Measurements from ENCODE around the gene SYN1.
"Not testable (repeated sequence)": the region's sequence is repeated elsewhere in the genome, so short reads cannot be mapped to it uniquely, and the experiment has no call there.

SYN1 gene

DNA sequence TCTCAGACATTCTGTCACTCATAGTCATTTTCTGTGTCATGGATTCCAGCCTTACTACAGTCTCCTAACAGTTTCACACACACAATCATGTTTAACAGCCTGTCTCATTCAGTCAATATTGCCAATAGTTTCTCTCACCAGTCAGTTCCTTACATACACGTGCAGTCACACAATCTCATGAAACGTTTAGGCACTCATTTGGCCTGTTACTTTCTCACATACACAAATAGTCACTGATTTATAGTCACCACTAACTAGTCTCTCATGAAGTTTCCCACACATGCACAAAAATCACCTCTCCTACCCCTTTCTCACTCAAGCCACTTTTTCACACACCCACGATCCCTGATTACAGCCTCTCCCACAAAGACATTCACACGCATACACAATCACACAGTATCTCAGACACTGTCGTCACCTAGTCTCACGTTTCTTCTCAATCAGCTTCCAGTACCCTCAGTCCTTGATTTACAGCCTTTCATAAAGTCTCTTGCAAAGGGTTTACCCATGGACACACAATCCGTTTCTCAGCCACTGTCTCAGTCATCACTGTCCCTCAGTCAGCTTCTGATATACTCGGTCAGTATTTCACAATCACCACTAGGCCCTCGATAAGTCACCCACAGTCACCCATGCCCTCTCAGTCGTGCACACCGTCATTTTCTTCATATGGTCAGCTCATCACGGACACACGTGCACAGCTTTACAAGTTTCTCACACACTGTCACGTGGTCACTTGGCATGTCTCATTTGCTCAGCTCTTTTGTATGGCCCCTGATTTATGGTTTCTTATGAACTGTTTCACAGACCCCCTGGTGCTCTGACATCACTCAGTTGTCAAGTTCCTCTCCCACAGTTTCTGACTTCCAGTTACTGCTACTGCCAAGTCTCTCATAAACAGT, 14.3 kb upstream of the SYN1 start:
- DNase-seq, result no peak

DNA sequence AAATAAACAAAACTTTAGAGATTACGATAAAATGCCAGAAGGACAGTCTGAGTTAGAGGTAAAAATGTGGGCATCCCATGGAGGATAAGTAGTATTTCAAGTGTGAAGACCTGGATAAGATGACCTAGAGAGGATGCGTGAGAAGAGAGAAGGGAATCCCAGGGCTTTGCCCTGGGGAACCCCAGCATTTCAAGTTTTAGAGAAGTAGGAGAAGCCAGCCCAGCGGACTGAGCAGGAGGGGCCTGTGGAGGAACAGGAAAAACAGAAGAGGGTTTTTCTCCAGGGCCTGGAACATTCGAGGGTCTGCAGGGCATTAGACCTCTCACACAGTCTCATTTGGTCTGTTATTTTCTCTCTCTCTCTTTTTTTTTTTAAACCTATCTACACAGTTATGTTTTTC, 13.0 kb upstream of the SYN1 start:
- no peak for DNase-seq

DNA sequence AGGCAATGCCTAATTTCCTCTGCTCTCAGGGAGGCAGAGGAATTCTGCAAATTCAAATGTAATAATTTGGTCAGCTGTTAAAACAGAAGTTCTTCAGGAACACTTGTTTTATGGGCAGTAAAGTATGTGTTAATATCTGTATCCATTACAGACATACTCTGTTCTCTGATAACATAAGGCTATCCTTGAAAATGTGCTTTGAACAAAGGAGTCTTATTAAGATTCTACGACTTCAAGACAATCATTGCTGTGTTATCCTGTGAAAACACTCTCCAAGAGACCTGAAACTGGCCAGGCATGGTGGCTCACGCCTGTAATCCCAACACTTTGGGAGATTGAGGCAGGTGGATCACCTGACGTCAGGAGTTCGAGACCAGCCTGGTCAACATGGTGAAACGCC, 12.0 kb upstream of the SYN1 start:
- DNase-seq, result no peak

DNA sequence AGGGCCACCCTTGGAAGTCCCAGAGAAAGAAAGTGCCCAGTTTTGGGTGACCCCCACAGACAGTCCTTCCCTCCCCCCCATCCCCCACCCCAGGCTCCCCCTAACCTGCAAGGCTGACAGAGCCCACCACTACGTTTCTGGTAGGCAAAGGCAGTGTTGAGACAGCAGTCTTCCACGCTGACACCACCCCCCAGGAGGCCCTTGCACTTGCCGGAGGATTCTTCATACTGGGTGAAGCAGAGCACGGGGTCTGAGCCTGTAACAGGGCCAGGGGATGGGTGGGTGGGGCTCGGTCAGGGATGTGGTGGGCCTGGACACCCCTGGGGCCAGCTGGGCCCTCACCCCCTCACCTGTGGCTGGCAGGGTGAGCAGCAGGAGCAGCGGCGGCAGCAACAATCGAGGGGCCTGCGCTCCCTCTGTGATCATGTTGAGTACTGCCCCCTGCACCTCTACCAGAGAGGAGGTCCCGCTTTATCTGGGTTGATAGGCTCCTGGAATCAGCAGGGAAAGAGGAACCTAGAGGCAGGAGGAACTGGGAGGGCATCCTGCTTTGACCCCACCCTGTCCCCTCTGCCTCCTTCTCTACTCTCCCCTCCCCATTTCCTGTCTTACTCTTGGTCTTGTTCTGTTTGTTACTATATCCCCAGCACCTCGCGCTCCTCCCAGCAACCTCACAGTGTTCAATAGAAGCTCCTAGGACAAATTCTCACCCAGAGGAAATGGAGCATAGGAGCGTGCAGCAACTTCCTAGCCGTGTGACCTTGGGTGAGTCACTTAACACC, 10.0 kb upstream of the SYN1 start, which contains the start of gene CFP:
CFP (minus strand) TSS at position 512 of the 782 bp plus-strand sequence; CDS start at position 426, 86 bp downstream.
- no peak for DNase-seq

DNA sequence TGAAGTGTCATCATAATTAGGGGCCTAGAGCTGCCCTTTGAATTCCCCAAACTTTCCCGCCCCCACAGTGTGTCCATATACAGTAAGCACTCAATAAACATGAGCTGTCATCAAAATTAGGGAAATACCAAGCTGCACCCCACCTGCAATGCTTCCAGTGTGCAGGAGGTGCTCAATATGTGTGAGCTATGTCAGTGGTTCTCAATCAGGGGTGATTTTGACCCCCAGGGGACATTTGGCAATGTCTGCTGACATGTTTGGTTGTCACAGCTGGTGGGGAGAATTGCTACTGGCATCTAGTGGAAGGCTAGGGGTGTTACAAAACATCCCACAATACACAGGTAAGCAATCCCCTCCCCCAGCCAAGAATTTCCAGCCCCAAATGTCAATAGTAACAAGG, 9.3 kb upstream of the SYN1 start:
- DNase-seq, result no peak

DNA sequence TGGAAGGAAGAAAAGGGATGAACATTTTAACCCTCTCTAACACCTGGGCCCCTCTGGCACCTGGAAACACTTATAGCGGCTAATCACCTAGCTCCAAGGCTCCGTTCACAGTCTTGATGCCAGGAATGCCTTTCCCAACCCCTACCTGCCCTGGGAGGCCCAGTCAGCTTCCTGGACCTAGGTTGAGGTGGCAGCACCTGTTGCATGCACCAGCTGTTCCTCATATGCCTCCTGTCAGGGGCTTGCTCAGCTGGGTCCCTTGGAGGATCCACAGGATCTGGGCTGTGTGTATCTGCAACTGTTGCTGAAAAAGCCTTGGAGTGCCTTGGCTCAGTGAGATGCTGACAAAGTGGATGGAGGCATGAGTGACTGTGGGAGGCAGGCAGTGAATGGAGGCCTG, 5.7 kb upstream of the SYN1 start:
- DNase-seq, result no peak

DNA sequence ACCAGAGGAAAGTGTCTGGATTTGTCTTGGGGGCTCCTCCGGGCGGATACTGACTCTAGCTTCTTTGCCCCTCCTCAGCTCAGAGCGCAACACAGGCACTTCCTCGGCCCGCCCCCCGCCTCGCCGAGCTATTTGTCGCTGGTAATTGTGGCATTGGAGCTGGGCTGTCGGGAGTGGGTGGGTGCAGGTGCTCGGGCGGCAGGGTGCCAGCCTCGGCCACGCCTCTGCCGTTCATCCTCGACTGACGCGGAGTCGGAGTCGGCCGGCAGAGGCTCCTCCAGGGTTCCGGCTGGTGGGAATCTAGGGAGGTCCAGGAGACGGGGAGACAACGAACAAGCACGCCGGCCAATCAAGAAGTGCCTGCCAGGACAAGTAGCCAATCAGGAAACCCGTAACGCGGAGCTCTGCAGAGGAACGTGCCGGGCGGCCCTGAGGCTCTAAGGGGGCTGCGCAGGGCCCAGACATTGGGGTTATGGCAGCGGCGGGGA, 3.9 kb upstream of the SYN1 start:
- peak; percentile 3 for DNase-seq

DNA sequence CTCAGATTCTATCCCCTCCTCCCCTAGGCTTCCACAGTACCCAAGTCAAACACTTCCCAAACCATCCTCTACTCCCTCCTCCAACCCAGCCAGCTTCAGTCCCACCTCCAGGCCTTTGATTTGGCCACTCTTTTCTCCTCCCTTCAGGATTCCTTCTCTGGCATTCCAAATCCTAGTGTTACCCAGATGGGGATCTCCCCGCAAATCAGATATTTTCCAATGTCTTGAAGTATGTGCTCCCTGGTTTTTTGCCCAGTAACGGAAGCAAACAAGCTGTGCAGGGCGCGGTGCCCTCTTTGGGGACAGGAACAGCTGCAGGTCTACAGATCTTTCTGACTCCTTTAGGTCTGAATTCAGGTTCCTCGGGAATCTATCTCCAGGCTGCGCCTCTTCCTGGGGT, 2.2 kb upstream of the SYN1 start:
- DNase-seq, result no peak

DNA sequence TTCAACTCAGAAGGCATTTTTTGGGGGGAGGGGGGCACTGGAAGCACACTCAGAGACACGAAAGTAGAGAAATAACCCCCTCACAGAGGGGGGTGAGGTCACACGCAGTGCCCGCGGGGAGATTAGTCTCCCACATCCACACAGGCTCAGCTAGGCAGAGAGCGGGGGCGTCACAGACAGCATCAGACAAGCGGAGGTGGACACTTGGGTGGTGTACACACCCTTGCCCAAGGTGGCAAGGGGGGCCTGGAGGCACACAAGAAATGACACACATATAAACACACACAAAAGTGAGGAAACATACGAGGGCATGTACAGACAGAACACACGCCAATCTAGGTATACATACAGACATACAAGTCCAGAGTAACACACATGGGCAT, 637 bp upstream of the SYN1 start:
- no peak for DNase-seq

DNA sequence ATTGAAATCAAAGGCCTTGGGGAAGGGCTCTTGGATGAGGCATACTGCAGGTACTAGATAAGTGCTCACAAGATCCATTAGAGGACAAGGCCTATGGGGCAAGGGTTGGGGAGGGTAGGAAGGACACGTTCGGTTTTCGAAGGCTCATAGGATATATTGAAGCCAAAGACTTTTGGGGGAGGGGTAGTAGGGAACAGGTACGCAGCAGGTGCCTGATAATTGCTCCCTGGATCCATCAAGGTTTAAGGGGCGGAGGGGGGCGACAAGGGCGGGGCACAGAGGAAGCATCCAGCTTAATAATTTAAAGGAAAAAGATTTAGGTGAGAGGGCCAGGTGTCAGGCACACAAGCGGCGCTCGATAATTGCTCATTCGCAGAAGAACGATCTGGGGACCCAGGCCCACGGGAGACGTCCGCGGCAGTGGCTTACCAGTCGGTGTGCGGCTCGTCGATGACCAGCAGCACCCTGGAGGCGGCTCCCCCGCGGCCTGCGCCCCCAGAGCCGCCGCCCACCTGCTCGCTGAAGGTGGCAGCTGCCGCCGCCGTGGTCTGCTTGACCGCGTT, 653 bp downstream of the SYN1 start:
- DNase-seq, result no peak

DNA sequence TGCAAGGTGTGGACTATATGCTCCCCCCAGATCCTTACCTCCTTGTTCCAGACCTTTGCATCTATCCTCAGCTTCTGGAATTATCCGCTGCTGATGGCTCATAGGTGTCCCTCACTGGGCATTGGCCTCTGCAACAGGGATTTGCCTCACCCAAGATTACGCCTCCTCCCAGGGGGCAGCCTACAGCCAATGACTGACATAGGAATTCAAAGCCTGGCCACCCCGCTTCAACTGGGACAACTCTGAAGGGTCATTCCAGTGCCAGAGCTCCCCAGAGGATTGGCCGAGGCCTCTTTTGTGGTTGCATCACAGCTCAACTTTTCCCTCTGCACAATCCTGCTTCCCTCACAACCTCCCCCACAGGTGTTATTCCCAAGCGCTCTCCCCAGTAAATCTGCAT, 5.0 kb downstream of the SYN1 start:
- no peak for DNase-seq

DNA sequence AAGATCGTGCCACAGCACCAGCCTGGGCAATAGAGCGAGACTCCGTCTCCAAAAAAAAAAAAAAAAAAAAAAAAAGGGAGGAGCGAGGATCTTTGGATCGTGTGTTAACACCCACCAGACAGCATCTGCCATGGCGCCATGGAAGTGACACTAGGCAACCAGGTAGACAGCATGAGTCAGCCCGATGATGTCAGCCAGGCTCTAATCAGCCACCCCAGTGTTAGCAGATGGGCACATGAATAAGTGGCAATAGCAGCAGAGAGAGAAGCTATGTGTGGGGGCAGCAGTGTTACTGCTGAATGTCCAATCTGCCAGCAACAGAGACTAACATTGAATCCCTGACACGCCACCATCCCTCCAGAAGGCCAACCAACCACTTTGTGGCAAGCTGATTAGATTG, 6.6 kb downstream of the SYN1 start:
- DNase-seq, result no peak

DNA sequence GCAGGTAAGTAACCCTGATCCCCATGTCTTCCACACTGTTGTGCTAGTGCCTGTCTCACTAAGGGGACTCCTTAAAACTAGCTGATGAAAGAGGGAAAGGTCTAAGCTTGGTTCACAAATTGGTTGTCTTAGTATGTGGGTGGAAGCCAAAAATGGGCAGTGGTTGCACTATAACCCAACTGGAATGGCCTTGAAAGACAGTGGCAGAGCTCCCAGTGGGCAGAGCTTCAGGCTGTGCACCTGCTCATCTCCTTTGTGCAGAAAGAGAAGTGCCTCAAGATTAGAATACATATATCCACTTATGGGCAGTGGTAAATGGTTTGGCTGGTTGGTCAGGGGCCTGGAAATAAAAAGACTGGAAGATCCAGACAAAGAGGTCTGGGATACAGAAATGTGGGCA, 7.2 kb downstream of the SYN1 start:
- DNase-seq, result no peak

DNA sequence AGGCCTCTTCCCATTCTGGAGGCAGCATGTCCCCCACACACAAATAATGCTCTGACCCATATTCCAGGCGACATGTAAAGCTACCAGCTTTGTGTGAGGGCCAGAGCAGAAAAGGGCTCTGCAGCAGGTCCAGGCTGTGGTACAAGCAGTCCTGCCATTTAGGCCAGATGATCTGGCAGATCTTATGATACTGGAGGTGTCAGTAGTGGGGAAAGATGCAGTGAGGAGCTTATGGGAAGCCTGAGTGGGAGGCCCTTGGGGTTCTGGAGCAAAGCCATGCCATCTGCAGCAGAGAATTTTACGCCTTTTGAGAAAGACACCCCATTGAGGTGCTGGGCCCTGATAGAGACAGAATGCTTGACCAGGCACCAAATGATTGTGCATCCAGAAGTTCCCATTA, 7.7 kb downstream of the SYN1 start:
- DNase-seq, result no peak

DNA sequence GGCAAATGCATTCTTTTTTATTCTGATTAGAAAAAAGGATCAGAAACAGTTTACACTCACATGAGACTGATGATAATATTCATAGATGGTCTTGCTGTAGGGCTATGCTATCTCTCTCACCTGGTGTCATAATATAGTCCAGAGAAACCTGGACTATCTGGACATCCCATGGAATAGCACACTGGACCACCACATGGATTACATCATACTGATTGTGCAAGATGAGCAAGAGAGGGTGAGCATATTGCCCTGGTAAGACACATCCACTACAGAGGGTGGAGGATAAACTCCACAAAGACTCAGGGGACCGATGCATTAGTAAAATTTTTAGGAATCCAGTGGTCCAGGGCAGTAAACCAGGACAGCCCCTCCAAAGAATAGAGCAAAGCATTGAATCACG, 8.2 kb downstream of the SYN1 start:
- DNase-seq, result no peak

DNA sequence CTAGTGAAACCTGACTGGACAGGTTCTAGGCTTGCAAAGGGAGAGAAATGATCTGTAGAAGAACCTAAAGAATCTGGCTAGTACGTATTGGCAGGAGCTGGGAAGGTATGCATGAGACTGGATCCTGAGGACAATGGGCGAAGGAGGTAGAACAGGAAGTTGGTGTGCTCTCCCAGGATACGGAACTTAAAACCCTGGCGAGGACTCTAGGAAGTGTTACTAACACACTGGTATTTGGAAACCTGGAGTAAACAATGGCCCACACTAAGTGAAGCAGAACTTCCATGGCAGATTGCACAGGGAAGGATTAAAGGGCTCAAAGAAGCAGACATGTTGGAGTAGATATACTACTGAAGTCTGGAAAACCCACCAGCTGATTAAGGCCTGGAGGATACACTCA, 9.1 kb downstream of the SYN1 start:
- no peak for DNase-seq

DNA sequence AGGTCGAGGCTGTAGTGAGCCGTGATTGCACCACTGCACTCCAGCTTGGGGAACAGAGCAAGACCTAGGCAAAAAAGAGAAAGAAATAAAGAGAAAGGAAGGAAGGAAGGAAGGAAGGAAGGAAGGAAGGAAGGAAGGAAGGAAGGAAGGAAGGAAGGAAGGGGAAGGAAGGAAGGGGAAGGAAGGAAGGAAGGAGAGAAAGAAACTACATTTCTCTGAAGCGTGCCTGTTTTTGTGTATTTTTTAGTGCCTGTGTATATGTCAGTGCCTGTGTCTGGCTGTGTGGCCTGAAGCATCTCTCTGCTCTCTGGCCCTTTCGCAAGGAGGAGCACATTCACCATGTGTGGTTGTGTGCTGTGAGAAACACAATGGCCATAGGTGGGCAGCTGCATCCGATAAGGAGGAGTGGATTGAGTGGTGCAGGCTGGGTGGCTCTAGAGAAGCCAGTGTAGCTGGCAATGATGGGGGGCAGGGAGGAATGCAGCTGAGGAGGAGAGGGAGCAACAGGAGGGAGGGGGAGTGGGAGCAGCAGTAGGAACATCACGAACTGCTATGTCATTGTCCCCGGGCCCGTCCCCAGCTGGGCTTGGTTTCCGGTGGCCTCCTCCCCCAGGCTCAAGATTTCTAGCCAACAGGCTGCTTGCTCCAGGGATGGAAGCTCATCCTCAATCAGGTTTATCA, 11.4 kb downstream of the SYN1 start:
- no peak for DNase-seq

DNA sequence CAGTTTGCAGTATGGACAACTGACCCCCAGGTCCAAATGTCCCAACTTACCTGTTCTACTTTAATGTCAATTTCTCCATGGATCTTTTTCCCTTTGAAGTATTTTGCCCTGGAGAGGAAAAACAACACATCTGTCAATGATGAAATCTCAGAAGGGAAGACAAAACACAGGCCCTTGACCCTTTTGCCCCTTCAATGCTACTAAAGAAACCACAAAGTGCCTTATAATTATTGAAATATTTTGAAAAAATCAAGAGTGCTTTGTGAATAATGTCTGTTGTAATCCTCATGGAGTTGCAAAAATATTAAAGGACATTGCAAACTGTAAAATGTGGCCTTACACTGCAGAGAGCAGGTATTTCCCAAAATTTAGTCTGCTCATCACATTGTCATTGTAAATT, 12.6 kb downstream of the SYN1 start:
- DNase-seq, result no peak

DNA sequence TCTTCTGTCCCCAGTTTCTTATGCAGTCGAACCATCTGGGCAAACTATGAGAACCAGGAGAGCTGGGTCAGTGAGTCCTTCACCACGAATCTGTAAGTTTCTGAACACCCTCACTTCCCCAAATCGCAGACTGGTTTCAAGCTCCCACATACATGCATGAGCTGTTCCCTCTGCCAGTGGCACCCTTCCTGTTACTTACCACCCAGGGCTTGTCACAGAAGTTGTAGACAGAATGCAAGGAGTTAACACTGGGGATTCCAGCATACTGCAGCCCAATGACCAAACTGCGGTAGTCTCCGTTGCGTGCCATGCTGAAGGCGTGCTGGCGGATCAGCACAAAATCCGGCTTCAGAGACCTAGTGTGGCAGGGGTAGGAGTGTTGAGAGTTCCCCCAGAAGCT, 14.6 kb downstream of the SYN1 start:
- DNase-seq, result no peak

DNA sequence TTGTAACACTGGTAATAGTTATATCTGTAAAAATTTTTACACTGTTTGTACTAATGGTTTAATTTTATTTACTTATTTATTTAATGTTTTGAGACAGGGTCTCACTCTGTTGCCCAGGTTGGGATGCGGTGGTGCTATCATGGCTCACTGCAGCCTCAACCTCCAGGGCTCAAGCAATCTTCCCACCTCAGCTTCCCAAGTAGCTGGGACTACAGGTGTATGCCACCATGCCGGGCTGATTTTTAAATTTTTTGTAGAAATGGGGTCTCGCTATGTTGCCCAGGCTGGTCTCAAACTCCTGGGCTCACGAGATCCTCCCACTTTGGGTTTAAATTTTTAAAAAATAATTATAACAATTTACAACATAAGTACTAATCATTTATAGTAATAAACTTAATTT, 16.5 kb downstream of the SYN1 start:
- not testable (repeated sequence) for DNase-seq

DNA sequence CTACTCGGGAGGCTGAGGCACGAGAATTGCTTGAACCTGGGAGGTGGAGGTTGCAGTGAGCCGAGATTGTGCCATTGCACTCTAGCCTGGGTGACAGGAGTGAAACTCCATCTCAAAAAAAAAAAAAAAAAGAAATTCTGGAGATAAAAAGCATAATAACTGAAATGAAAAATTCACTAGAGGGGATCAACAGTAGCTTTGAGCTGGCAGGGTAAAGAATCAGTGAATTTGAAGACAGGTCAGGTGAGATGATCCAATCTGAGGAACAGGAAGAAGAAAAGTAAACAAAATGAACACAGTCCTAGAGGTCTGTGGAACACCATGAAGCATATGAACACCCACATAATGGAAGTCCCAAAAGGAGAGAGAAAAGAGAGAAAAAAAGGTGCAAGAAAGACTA, 22.4 kb downstream of the SYN1 start:
- DNase-seq, result no peak

DNA sequence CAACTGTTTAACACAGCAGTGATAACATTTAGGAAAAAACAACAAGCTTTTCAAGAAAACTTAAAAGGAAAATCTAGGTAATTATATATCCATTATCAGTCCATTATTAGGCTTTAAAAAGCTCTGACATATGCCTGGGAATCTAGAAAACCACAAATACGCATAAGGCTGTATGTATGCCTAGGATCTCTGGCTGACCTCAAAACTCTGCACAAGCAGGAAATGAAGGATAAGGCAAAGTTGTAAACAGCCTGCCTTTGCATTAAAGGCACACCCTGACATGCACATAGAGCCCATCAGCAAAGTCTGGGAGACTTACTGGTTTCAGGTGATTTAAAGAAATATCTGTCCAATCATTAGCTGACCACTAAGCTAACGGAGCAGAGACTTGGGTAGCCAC, 23.4 kb downstream of the SYN1 start:
- no peak for DNase-seq

DNA sequence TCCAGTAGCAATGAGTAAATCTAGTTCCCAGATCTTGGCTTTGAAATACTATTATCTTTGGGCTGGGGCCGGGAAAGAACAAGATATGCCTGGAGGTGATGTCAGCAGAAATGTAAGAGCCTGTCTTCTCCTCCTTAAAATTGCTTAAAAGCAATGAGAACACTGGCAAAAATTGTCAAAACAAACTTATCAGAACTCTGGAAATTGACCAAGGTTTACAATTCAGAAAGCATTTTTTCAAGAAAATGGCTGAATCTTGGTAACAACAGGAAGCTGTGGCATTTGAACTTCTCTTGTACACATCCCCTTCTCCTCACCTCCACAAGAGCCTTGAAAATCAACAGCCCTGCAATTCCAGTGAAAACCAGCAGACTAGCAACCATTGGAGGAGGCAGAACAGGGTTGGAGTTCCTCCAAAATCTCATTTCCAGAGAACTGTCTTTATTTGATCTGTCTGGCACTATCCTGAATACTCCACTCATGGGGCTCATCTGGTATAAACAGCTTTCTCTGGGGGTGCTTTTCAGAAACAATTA, 23.9 kb downstream of the SYN1 start:
- DNase-seq, result no peak
